Measurements from ENCODE around the gene LILRA1. TPM values are rescaled to one million over a fixed set of nuclear protein-coding genes. Genes with fewer than 3 reads are reported as not detected.
"Not testable (repeated sequence)": the region's sequence is repeated elsewhere in the genome, so short reads cannot be mapped to it uniquely, and the experiment has no call there.

Gene LILRA1
- total RNA-seq, 1 donor from 2014 or later: not detected

- DNase-seq: not testable (repeated sequence)
Measured at GRCh38 chr19:54624934-54625730, 31.7 kb downstream of the LILRA1 start.

GRCh38 chr19:54626757-54627156 is 33.3 kb downstream of the LILRA1 start:
- no peak for DNase-seq

- DNase-seq: not testable (repeated sequence)
Measured at GRCh38 chr19:54627912-54628311, 34.5 kb downstream of the LILRA1 start.

GRCh38 chr19:54630262-54630661 is 36.8 kb downstream of the LILRA1 start, which contains the start of gene LILRB1:
Gene LILRB1 (plus strand): TSS chr19:54630484. CDS start chr19:54631074, 590 bp downstream.
- not testable (repeated sequence) for DNase-seq

GRCh38 chr19:54630782-54631181 is 37.4 kb downstream of the LILRA1 start:
- DNase-seq: no peak

- not testable (repeated sequence) for DNase-seq
Measured at GRCh38 chr19:54631489-54632337, 38.3 kb downstream of the LILRA1 start.

- not testable (repeated sequence) for DNase-seq
Measured at GRCh38 chr19:54632517-54632916, 39.1 kb downstream of the LILRA1 start.

GRCh38 chr19:54633401-54633800 is 40.0 kb downstream of the LILRA1 start:
- no peak for DNase-seq

- DNase-seq: not testable (repeated sequence)
Measured at GRCh38 chr19:54636081-54636480, 42.6 kb downstream of the LILRA1 start.

- no peak for DNase-seq
Measured at GRCh38 chr19:54638683-54639082, 45.3 kb downstream of the LILRA1 start.

- DNase-seq: not testable (repeated sequence)
Measured at GRCh38 chr19:54642953-54643352, 49.5 kb downstream of the LILRA1 start.

GRCh38 chr19:54643583-54643982 is 50.2 kb downstream of the LILRA1 start:
- not testable (repeated sequence) for DNase-seq

- no peak for DNase-seq
Measured at GRCh38 chr19:54644056-54644455, 50.6 kb downstream of the LILRA1 start.

GRCh38 chr19:54646331-54646841 is 53.0 kb downstream of the LILRA1 start:
- DNase-seq: no peak

GRCh38 chr19:54648129-54648528 is 54.7 kb downstream of the LILRA1 start:
- DNase-seq: no peak

GRCh38 chr19:54650108-54650655 is 56.8 kb downstream of the LILRA1 start:
- DNase-seq: no peak

Small RNA genes lying within 50 kb of the gene (small RNA-seq; reads per million reads assigned to genes)
- gene AC245036.2 (ENCODE audit: low replicate concordance): not detected
- gene AC245036.3 (ENCODE audit: low replicate concordance): not detected
- gene MIR8061 (ENCODE audit: low replicate concordance): not detected

Other genes with a start within 250 kb of the LILRA1 start
- 11.5 TPM for gene LAIR1, start 228.7 kb upstream of the LILRA1 start, total RNA-seq
- gene TTYH1, start 178.2 kb upstream of the LILRA1 start, total RNA-seq: 9.2 TPM
- 48.5 TPM for gene LENG8, start 144.4 kb upstream of the LILRA1 start, total RNA-seq
- 1.7 TPM for gene LENG9, start 129.9 kb upstream of the LILRA1 start, total RNA-seq
- 19.0 TPM for gene CDC42EP5, start 120.3 kb upstream of the LILRA1 start, total RNA-seq
- not detected for gene LAIR2, start 90.8 kb upstream of the LILRA1 start, total RNA-seq
- gene LILRA2, start 19.8 kb upstream of the LILRA1 start, total RNA-seq: 1.1 TPM
- 0.49 TPM for gene LILRB1, start 36.9 kb downstream of the LILRA1 start, total RNA-seq
- 0.49 TPM for gene LILRB4, start 69.4 kb downstream of the LILRA1 start, total RNA-seq
- gene KIR3DL3, start 130.8 kb downstream of the LILRA1 start, total RNA-seq: not detected
- gene KIR2DL3, start 144.9 kb downstream of the LILRA1 start, total RNA-seq: not detected
- not detected for gene KIR2DL1, start 176.2 kb downstream of the LILRA1 start, total RNA-seq
- not detected for gene KIR2DL4, start 210.0 kb downstream of the LILRA1 start, total RNA-seq
- gene KIR3DL1, start 222.8 kb downstream of the LILRA1 start, total RNA-seq: not detected
- not detected for gene KIR2DS4, start 239.0 kb downstream of the LILRA1 start, total RNA-seq

Data from skin of body (tissue), 3 donors.